Cerebellar cortex (tissue), 1 donor: Measurements from ENCODE around the gene ZNF593.

Experiments used
- DNase-seq: peaks from one replicate; pipeline ENCODE4 v3.0.0-alpha.2; 2015; ENCODE audit warnings: low spot score

Gene ZNF593

DNA sequence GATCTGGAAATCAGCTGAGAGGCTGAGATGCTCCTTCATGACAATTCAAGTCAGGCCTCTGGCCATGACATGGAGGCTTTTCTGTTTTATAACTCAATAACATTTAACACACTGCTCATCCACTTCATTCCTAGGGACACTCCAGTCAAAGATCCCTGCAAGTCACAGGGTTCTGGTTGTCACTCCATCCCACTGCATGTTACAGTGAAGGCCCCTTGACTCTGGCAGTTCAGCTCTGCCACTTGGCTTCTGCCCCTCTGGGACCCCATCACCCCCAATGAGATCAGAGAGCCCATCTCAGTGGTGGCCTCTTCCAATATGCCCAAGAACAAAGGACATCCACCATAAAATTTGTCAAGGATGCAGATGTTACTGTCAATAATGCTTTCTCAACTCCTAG lies 20.8 kb upstream of the ZNF593 start:
- DNase-seq: no peak

DNA sequence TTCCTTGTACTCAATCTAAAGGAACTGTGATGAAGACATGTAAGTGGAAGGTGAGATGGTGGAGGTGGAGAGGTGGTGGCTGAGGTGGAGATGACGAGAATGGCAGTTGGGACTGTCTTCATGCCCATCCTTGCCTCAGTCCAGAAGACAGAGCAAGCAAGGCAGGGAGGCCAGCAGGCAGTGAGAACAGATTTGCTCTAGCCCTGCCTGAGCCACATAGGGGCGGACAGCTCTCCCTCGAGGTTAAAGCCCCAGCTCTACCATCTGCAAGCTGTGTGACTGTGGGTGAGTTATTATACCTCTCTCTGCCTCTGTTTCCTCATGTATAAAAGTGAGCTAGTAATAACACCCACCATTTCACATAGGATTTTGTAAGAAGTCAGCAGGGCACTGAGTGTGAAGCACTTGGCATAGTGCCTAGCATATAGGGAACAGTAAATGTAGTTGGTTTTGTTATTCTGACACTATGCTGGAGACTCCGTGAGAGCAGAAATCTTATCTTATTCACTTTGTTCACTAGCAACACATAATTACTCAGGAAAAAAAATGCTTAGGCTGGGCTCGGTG lies 15.7 kb upstream of the ZNF593 start:
- no peak for DNase-seq

DNA sequence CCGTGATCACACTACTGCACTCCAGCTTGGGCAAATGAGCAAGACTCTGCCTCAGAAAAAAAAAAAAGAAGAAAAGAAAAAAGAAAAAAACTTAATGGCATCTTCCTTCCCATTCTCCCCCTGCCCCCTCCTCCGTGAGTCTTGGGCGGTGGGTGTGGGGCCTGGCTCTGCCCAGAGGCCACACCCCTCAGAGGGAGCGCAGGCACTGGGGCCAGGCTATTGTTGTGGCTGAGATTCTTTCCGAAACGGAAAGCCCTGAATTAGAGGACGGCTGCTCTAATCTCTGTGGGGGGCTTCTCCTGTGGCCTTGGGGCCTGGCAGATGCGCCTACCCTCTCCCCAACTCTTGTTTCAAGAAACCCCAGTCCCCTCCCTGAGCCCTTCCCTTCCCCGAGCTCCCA lies 15.0 kb upstream of the ZNF593 start:
- DNase-seq: no peak

DNA sequence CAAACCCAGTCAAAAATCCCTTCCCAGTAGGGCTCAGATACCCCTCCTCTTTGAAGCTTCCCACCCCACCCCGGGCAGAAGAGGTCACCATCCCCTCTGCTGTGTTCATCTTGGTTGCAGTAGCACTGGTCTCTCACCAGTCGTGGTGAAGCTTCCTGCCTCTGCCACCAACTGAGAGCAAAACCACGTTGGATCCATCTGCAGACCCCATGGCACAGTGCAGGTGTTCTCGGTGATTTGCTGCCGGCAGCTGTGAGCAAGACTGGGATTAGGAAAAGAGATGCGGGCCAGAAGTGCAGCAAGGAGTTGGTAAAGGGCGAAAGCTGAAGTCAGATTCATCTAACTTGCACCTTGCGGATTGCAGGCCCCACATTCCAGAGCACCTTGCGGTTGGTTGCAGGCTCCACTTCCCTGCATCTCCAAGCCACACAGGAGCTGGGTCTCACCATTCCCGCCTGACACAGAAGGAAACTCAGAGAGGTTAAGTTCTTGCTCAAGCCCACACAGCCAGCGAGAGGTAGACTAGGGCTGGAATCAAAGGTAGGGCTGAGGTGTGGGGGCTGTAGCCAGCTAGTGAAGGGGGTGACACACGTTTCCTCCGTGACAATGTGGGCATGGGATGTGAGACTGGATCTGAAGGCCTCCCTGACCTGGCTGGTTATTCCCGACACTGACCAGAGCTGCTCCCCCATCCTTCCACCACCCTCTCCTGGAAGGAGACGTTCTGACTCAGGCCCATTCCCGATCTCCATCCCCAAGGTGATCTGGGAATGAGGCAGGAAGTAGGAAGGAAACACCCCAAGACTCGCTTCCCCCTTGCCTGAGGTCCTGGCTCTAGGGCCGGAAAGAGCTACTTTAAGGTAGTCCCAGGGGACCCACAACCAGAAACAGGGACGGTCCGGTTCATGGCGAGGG lies 14.1 kb upstream of the ZNF593 start:
- DNase-seq: no peak

DNA sequence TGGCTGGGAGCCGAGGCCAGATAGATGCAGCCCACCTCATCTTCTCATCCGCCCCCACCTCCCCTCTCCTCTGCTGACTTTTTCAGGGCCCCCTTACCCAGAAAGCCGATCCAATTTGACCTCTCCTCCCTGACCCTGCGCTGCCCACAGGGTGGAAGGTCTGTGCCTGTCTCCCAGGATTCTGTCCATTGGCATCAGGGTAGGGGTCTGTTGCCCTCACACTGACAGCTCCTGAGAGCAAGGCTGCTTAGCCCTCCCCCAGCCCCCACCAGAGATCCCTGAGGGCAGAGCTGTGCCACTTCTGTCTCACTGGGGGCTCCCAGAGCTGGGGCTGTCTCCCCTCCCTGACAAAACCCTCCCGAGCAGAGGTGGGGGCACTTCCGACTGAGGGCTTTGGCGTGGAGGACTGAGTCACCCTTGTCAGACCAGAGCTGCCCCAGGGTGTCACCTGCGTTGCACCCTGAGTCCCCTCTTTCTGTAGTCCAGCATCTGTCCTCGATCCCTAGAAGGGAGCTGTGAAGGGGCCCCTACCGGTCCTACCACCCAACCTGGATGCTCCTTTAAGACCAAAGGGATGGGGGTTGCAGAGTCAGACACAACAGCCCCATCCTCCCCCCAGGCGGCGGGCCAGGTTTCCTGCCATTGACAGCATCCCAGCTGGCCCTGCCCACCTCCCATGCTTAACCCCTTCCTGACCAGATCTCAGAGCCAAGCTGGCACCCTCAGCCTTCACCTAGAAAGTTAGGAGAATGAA lies 13.2 kb upstream of the ZNF593 start:
- DNase-seq: peak; percentile 33

DNA sequence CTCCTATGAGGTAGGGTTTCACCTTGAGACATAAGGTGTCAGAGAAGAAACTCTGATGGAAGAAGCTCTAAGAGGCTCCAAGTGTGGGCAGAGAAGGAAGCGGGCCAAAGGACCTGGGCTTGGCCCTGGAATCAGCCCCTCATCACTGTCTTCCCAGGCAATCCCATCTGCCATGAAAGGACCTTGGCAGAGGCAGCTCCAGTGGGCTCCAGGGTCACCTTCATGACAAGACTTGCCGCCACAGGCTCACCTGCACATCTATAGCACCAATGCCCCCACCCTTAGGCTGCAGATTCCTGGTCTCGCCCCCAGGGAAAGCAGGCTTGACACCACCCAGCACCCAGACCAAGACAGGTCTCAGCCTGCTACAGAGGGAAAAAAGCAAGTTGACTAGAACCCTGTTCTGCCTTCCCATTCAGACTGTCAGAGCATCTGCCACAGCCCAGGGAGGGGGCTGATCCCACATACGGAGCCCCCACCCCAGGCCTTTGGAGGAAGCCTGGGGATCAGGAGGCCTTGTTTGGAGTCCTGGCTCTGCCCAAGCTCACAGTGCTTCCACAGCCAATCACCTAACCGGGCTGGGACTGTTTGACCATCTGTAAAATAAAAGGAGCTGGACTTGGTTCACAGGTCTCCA lies 11.3 kb upstream of the ZNF593 start:
- no peak for DNase-seq

DNA sequence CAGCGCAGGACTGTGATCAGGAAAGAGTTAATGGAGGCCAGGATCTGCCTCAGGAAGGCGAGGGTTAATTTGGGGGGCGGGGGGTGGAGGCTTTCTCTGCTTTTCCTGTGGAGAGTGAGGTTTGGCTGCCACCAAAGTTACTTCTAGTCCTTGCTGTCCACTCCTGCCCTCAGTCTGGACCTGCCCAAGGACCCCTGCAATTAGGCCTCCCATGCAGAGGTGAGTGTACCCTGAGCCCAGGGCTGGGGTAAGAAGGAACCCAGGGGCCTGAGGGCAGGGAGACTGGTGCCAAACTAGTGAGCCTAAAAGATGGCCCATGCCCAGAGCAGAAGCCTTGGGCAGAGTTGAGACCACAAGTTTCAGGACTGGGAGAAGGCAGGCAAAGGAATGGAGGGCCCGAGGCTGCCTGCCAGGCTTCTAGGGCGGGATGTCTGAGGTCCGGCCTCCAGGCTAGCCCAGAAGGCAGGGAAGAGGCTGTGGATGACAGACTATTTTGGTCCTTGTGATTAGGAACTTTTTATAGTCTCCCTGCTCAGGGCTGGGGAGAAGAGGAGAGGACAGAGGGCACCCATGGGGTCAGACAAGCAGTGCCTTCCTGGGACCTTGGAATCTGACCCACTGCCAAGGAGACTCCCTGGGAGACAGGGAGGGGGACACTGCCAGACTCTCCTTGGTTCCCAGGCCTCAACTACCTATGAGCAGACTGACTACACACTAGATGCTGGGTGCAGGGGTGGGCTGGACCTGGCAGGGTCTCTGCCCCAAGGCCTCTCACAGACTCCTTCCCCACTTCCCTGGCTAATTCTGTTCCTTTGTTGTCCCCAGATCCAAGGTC lies 10.6 kb upstream of the ZNF593 start, which contains the start of gene FAM110D:
FAM110D (plus strand) TSS at position 172 of the 835 bp plus-strand sequence. CDS start 2,213 bp downstream, outside the sequence.
- DNase-seq: no peak

DNA sequence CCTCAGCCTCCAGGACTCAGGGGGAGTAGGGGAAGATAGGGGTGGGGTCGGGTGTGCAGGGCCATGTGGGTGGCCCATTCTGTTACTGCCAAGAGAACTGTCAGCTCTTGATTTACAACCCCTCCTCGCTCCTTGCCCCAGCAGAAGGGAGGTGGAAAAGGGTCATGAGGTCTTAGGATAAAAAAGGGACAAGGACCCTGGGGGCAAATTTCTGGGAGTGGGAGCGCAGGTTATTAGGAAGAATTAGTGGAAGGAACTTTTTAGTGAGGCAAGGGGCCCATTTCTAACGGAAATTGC lies 10.0 kb upstream of the ZNF593 start:
- no peak for DNase-seq

DNA sequence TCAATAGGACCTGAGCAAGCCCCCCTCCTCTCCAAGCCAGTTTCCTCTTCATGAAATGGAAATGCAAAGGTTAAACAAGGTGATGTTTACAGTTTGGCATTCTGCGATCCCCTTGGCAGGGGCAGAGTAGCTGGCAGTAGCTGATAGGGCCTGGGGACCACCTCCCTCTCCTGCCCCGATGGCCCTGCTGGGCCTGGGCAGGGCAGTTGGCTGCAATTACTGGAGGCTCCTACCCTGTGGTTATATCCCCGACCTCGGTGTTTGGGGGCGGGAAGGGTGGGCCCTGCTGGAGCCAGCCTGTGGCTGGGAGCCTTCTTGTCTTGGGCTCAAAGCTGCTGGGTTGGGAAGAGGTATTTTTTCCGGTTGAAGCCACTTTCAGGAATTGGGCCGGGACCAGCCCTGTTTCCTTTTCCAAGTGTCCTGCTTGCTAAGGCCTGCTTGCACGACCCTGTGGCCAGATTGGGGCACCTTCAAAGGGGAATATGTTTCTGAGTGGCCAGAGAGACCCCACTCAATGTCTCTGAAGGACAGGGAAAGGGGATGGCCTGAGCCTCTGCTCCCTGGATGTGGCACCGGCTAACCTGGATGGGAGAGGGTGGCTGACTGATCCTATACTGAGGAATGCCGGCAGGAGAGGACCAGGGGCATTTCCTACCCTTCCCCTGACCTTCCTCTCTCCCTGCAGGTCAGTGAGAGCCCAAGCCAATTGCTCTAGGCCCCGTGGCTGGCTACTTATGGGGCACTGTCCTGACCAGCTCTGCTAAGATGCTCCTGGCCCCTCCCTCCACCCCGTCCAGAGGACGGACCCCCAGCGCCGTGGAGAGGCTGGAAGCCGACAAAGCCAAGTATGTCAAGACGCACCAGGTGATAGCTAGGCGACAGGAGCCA lies 8.9 kb upstream of the ZNF593 start:
- DNase-seq: no peak

DNA sequence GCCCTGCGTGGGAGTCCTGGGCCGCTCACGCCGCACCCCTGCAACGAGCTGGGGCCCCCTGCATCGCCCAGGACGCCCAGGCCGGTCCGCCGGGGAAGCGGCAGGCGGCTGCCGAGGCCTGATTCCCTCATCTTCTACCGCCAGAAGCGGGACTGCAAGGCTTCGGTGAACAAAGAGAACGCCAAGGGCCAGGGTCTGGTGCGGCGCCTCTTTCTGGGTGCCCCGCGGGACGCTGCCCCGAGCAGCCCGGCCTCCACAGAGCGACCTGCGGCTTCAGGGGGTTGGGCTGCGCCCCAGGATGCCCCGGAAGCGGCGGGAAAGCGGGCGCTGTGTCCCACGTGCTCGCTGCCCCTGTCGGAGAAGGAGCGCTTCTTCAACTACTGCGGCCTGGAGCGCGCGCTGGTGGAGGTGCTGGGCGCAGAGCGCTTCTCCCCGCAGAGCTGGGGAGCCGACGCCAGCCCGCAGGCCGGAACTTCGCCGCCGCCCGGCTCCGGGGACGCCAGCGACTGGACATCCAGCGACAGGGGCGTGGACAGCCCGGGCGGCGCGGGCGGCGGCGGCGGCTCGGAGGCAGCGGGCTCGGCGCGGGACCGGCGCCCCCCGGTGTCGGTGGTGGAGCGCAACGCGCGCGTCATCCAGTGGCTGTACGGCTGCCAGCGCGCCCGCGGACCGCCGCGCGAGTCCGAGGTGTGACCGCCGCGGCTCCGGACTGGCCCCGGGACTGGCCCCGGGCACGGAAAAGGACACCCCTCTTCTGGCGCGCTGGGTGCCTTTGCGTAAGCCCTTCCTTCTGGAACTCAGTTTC lies 8.1 kb upstream of the ZNF593 start:
- no peak for DNase-seq

DNA sequence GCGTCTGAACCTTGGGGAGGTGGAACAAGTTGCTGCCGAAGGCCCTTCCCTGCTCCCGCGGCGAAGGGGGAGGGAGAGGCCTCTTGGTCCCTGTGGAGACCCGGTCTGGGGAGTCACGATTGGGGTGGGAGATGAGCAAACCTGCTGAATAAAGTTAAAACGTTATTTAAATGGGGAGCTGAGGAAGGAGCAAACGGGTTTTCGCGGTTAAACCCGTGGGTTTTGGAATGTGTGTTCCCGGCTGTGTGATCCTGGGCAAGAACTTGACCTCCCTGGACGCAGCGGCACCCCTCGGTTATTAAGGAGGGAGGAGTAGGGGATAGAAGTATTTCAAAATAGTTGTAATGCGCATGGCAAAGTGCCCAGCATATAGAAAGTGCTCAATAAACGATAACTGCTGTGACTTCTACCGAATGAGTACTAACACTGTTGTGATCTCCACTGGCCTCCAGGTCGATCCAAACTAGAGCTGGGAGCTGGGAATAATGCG lies 7.4 kb upstream of the ZNF593 start:
- no peak for DNase-seq

DNA sequence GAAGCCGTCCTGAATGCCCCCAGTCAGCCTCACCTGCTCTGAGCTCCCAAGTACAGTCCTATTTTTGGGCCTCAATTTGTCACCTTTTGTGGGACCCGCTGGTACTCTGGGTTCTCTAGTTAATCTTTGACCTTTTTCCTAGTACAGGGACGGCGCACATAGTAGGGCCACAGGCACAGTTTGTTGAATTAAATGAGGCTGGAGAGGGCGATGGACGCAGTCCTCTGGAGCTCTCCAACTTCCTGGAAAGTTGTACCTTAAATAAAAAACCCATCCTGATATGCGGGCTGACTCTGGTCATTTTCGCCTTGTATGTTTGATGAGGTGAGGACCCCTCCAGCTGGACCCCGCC lies 6.0 kb upstream of the ZNF593 start:
- DNase-seq: no peak

DNA sequence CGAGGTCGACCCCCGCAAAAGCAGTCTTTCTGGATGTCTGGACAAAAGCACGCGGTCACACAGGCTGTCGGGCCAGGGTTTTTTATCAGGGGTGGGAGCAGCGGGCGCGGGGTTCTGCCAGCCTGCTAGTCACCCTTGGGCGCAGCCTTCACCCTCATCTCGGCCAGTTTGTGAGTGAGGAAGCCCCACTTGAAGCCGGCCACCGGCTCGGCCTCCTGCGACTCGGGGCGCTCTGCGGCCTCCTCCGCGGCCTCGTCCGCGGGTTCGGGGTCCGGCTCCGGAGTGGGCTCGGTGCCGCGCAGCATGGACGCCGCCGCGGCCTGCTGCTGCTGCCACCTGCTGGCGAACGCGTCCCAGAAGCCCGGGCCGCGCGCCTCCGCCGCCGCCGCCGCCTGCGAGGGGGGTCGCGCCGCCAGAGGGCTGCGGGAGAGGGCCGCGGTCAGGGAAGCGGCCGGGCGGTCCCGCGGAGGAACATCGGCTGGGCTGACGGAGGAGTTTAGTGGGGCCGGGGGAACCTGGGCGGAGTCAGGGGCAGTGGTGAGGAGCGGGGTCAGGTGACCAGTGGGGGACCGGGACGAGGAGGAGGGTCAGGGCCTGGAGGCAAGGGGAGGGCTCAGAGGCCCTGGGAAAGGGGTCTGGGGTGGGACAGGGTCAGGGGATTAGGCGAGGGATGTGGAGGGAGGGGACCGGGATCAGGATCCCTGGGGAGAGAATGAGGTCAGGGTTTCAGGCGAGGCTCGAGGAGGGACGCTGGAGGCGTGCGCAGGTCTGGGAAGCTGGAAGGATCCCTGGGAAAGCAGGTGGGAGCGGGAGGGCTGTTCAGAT lies 5.5 kb upstream of the ZNF593 start:
- DNase-seq: peak; percentile 31

DNA sequence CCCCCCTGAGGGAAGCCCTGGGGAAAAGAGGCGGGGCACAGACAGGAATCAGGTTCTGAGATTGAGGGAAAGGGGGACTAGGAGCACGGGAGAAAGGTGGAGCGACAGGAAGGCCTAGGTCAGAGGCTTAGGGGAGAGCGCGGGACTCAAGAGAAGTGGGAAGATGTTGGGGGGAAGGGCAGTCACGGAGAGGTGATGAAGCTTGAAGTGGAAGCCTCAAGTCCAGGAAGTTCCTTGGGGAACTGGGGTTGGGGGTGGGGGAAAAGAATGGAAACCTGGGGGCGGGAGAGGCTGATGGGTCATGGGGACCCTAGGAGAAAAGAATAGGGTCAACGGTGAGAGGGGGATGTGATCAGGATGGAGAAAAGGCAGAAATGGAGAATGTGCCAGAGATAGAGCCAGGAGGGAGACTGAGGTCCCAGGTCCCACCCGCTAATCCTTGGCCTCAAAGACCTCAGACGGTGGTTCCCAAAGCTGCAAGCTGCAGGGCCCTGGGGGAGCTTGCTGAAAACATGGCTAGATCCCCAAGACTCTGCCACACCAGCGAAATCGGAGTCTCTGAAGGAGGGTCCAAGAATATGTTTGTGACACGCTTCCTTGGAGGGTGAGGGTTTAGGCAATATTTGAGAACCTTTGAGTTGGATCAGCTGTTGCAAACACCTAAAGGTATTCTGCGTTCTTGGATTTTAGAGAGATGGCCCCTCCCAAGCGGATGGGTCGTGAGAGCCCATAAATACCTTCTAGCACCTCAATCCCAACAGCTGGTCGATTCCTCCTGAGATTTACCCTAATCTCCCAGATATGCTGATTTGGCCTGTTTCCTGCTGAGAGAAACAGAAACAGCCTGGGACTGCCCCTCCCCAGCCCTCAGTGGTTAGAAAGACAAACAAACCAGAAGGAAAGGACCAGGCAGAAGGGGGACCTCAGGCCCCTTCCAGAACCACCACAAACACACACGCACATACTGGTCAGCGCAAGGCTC lies 4.6 kb upstream of the ZNF593 start:
- DNase-seq: no peak

DNA sequence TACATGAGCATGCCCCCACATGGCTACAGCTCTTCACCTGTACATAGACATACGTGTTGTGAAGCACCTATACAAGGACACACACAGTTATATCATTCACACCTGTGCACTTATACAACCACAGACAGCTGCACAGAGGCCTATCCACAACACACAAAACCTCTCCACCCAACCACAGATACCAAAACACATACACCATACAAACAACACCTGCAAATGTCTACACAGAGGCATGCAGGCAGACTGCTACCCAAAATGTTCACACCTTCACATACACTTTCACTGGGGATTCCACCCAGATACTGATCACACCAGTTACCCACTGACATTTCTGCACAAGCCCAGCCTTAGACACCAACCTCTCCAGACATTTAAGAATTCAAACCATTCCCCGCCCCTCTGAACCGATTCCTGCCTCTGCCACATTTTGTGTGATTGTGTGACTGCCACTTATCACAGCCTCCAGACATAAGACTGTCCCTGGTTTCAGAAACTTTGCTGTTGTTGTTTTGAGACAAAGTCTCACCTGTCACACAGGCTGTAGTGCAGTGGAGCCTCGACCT lies 2.9 kb upstream of the ZNF593 start:
- no peak for DNase-seq

DNA sequence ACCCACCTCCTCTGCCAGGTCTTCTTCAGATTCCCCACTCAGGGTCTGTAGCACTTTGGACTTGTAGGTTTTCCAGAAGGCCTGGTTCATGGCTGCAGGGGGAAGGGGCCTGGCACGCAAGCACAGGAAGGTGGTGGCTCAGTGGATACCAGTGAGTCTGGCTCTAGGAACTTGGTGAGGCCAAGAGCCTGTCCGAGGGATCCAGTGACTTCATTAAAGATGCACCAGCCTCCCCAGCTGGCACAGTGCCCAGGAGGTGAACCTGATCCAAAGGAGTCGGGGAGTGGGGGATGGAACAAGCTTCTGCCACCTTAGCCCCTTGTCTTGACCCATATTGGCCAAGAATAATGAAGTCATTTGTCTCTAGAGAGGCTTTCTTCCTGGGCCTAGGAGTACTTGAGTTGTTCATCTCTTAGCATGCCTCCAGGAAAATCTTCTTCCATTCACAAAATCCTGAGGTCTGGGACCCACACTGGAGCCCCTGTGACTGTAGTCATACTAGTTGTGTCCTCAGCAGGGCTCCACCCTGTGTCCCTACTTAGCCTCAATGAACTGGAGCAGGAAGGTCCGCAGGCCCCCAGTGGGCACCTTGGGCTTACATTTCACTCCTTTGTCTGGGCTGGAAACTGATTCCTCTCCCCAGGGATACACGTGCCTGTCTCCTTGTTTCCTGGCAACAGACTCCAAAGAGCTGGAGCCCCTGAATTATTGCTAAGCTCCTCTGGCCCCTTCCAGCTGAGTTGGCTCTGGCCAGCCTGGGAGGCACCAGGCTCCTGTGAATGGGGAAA lies 1.1 kb upstream of the ZNF593 start, which contains the start of gene C1orf232:
C1orf232 (minus strand) TSS at position 554 of the 788 bp plus-strand sequence; CDS start at position 90, 464 bp downstream.
- no peak for DNase-seq
